Ascending aorta (tissue), 2 donors: ENCODE measurements around the gene LDHAL6B. TPM values are rescaled to one million over a fixed set of nuclear protein-coding genes. Genes with fewer than 3 reads are reported as not detected.

Experiments used
- DNase-seq, 2 donors: peaks; one replicate each; pipeline ENCODE4 v3.0.0-alpha.2; 2019; ENCODE audit warnings: low spot score in 2 of 2
- H3K27ac ChIP-seq, 2 donors: fragments of 200-600 bp; sonication (generic); one replicate each; pipeline ENCODE4 v1.5.1; 2016 to 2017; ENCODE audit warnings: mild to moderate bottlenecking in 1 of 2
- H3K27me3 ChIP-seq: fragments of 200-600 bp; sonication (generic); one replicate; pipeline ENCODE4 v1.5.1; 2017
- H3K36me3 ChIP-seq, 2 donors: fragments of 200-600 bp; sonication (generic); one replicate each; pipeline ENCODE4 v1.5.1; 2016
- H3K4me1 ChIP-seq, 2 donors: fragments of 200-600 bp; sonication (generic); one replicate each; pipeline ENCODE4 v1.5.1; 2016 to 2017; ENCODE audit warnings: mild to moderate bottlenecking in 1 of 2
- H3K4me3 ChIP-seq, 2 donors: fragments of 200-600 bp; sonication (generic); one replicate each; pipeline ENCODE4 v1.5.1; 2016 to 2017; ENCODE audit warnings: mild to moderate bottlenecking in 1 of 2
- H3K9me3 ChIP-seq, 2 donors: fragments of 200-600 bp; sonication (generic); one replicate each; pipeline ENCODE4 v1.5.1; 2016
- CTCF ChIP-seq, 3 experiments: fragments of 200-600 bp in 2 of 3; fragments of 450-650 bp in 1 of 3; sonication (generic) in 2 of 3; IDR thresholded peaks; one replicate each; pipeline ENCODE4 v1.5.1; 2016 to 2019; ENCODE audit warnings: antibody characterized with exemption in 3 of 3, mild to moderate bottlenecking in 1 of 3, moderate library complexity in 1 of 3
- intact Hi-C: fragments of 100-400 bp; cut with DNase I; formaldehyde crosslinking; loops from one replicate; pipeline ENCODE4 v1.15.1; 2023
- total RNA-seq: library from RNA; depleted of rRNA; stranded (reverse); fragments of >200 nt; gene quantifications from one replicate; pipeline ENCODE4 v1.1.0, GENCODE V29; 2016

LDHAL6B gene
- total RNA-seq, 1 donor from 2014 or later, result not detected

- Histone ChIP-seq H3K4me3 (no peak overlapping the region), H3K9me3 (no peaks in the 10 kb centered on the region), H3K36me3 (peaks cover 46 to 63% of the 10 kb centered on the region in 2 donors), H3K27ac (no peak overlapping the region), H3K4me1 (no peaks in the 10 kb centered on the region), H3K27me3 (no peaks in the 10 kb centered on the region)
- TF ChIP-seq CTCF (IDR thresholded peaks at IDR 0.05), result no peak
- DNase-seq, result no peak
- intact Hi-C loops, result no loop called here
Measured at GRCh38 chr15:59189241-59189640, 17.4 kb upstream of the LDHAL6B start.

- intact Hi-C loops, result no loop called here
- DNase-seq, result no peak
- no peaks in the 10 kb centered on the region for H3K4me1 ChIP-seq
- H3K9me3 ChIP-seq, result no peaks in the 10 kb centered on the region
- H3K36me3 ChIP-seq, result peaks cover 56 to 74% of the 10 kb centered on the region in 2 donors
- no peak overlapping the region for H3K4me3 ChIP-seq
- no peak for TF ChIP-seq CTCF (IDR thresholded peaks at IDR 0.05)
- no peak overlapping the region for H3K27ac ChIP-seq
- H3K27me3 ChIP-seq, result no peaks in the 10 kb centered on the region
Measured at GRCh38 chr15:59190291-59190690, 16.4 kb upstream of the LDHAL6B start.

GRCh38 chr15:59191855-59192237 is 14.8 kb upstream of the LDHAL6B start:
- TF ChIP-seq CTCF (IDR thresholded peaks at IDR 0.05), result no peak
- peaks cover 57 to 77% of the 10 kb centered on the region in 2 donors for H3K36me3 ChIP-seq
- intact Hi-C loops, result no loop called here

GRCh38 chr15:59194639-59195325 is 11.9 kb upstream of the LDHAL6B start:
- intact Hi-C loops, result no loop called here
- no peak for DNase-seq
- Histone ChIP-seq H3K9me3 (no peaks in the 10 kb centered on the region), H3K27me3 (no peaks in the 10 kb centered on the region), H3K36me3 (peaks cover 43 to 66% of the 10 kb centered on the region in 2 donors), H3K4me1 (no peaks in the 10 kb centered on the region), H3K4me3 (no peak overlapping the region), H3K27ac (no peak overlapping the region)
- no peak for TF ChIP-seq CTCF (IDR thresholded peaks at IDR 0.05)

More at GRCh38 chr15:59191855-59192237, 14.8 kb upstream of the LDHAL6B start:
- no peak for DNase-seq
- Histone ChIP-seq H3K27me3 (no peaks in the 10 kb centered on the region), H3K27ac (no peak overlapping the region), H3K4me3 (no peak overlapping the region), H3K9me3 (no peaks in the 10 kb centered on the region), H3K4me1 (no peaks in the 10 kb centered on the region)

- Histone ChIP-seq H3K4me3 (no peak overlapping the region), H3K27me3 (no peaks in the 10 kb centered on the region), H3K4me1 (no peaks in the 10 kb centered on the region), H3K9me3 (no peaks in the 10 kb centered on the region), H3K27ac (no peak overlapping the region), H3K36me3 (peaks cover 40 to 67% of the 10 kb centered on the region in 2 donors)
- no peak for TF ChIP-seq CTCF (IDR thresholded peaks at IDR 0.05)
- DNase-seq, result no peak
- intact Hi-C loops, result no loop called here
Measured at GRCh38 chr15:59196416-59196815, 10.2 kb upstream of the LDHAL6B start.
